Trophoblast cell (in vitro differentiated cells and primary cell): ENCODE data around the gene GOLGA6C.
"Not testable (repeated sequence)": the region's sequence is repeated elsewhere in the genome, so short reads cannot be mapped to it uniquely, and the experiment has no call there.

Source experiments
- DNase-seq, 2 donors: peaks; one replicate each; pipeline ENCODE4 v3.0.0-alpha.2; 2016
- H2AFZ ChIP-seq: 2 replicates; pipeline ENCODE4 v1.6.1; 2013; ENCODE audit warnings: low read length, moderate library complexity, mild to moderate bottlenecking; ENCODE audit not compliant: insufficient read depth, poor library complexity
- H2AK5ac ChIP-seq: 2 replicates; pipeline ENCODE4 v1.6.1; 2013; ENCODE audit warnings: mild to moderate bottlenecking, low read length
- H2BK120ac ChIP-seq: 2 replicates; pipeline ENCODE4 v1.6.1; 2013; ENCODE audit warnings: low read length, mild to moderate bottlenecking, moderate library complexity; ENCODE audit not compliant: insufficient read depth, poor library complexity
- H2BK12ac ChIP-seq: 2 replicates; pipeline ENCODE4 v1.6.1; 2013; ENCODE audit warnings: mild to moderate bottlenecking, low read length, moderate library complexity
- H2BK5ac ChIP-seq: 2 replicates; pipeline ENCODE4 v1.6.1; 2013; ENCODE audit warnings: low read length, low read depth, moderate library complexity, mild to moderate bottlenecking; ENCODE audit not compliant: poor library complexity
- H3K14ac ChIP-seq: 2 replicates; pipeline ENCODE4 v1.6.1; 2013; ENCODE audit warnings: mild to moderate bottlenecking, low read length
- H3K18ac ChIP-seq: 2 replicates; pipeline ENCODE4 v1.6.1; 2013; ENCODE audit warnings: mild to moderate bottlenecking, low read length
- H3K23ac ChIP-seq: 2 replicates; pipeline ENCODE4 v1.6.1; 2013; ENCODE audit warnings: low read length
- H3K27ac ChIP-seq: 2 replicates; pipeline ENCODE4 v1.5.1; 2013; ENCODE audit warnings: low read depth, mild to moderate bottlenecking, inconsistent platforms, low read length, moderate library complexity
- H3K27me3 ChIP-seq: 2 replicates; pipeline ENCODE4 v1.6.1; 2013; ENCODE audit warnings: inconsistent platforms, mild to moderate bottlenecking, low read length, moderate library complexity; ENCODE audit not compliant: insufficient read depth
- H3K36me3 ChIP-seq, 2 experiments: 1 replicate in 1 of 2; 2 replicates in 1 of 2; pipeline ENCODE4 v1.6.1; 2013; ENCODE audit warnings: low read length in 2 of 2, mild to moderate bottlenecking in 2 of 2, moderate library complexity in 1 of 2; ENCODE audit not compliant: insufficient read depth in 2 of 2, control insufficient read depth in 1 of 2
- H3K4ac ChIP-seq: 2 replicates; pipeline ENCODE4 v1.6.1; 2013; ENCODE audit warnings: low read depth, mild to moderate bottlenecking, low read length, moderate library complexity
- H3K4me1 ChIP-seq, 2 experiments: 1 replicate in 1 of 2; 2 replicates in 1 of 2; pipeline ENCODE4 v1.6.1; 2013; ENCODE audit warnings: low read length in 2 of 2, mild to moderate bottlenecking in 2 of 2, moderate library complexity in 1 of 2; ENCODE audit not compliant: insufficient read depth in 2 of 2, control insufficient read depth in 1 of 2
- H3K4me2 ChIP-seq: 2 replicates; pipeline ENCODE4 v1.6.1; 2013; ENCODE audit warnings: inconsistent platforms, mild to moderate bottlenecking, low read length, moderate library complexity
- H3K4me3 ChIP-seq: 2 replicates; pipeline ENCODE4 v1.5.1; 2013; ENCODE audit warnings: mild to moderate bottlenecking, low read depth, low read length, inconsistent platforms
- H3K79me1 ChIP-seq: one replicate; pipeline ENCODE4 v1.6.1; 2013; ENCODE audit warnings: low read length
- H3K79me2 ChIP-seq: 2 replicates; pipeline ENCODE4 v1.6.1; 2013; ENCODE audit warnings: low read length, mild to moderate bottlenecking; ENCODE audit not compliant: control insufficient read depth, insufficient read depth, poor library complexity
- H3K9ac ChIP-seq: 2 replicates; pipeline ENCODE4 v1.6.1; 2013; ENCODE audit warnings: mild to moderate bottlenecking, low read length
- H3K9me3 ChIP-seq: 2 replicates; pipeline ENCODE4 v1.6.1; 2013; ENCODE audit warnings: low read depth, mild to moderate bottlenecking, control low read depth, inconsistent platforms, low read length; ENCODE audit not compliant: insufficient read depth
- H4K12ac ChIP-seq: 2 replicates; pipeline ENCODE4 v1.6.1; 2013; ENCODE audit warnings: low read depth, mild to moderate bottlenecking, low read length, moderate library complexity
- H4K8ac ChIP-seq: 2 replicates; pipeline ENCODE4 v1.6.1; 2013; ENCODE audit warnings: low read depth, mild to moderate bottlenecking, low read length, moderate library complexity
- H4K91ac ChIP-seq: one replicate; pipeline ENCODE4 v1.6.1; 2013; ENCODE audit warnings: low read depth, mild to moderate bottlenecking, low read length, moderate library complexity
- WGBS: extraction: QIAGEN DNeasy Blood & Tissue Kit; methylation state at CpG from one replicate; pipeline ENCODE4 v1.1.7; 2013; ENCODE audit warnings: missing lambda C conversion rate; ENCODE audit not compliant: insufficient read length, insufficient coverage; ENCODE audit errors: extremely low coverage; 5-methylcytosine and 5-hydroxymethylcytosine counted together

The GOLGA6C gene

GRCh38 chr15:75284152-75284551, 26.0 kb downstream of the GOLGA6C start:
- DNase-seq, H2BK12ac ChIP-seq, H3K36me3 ChIP-seq, H3K18ac ChIP-seq, H2BK120ac ChIP-seq, H2AK5ac ChIP-seq, H3K9ac ChIP-seq, H3K79me1 ChIP-seq, H3K4ac ChIP-seq, H4K91ac ChIP-seq, H3K4me3 ChIP-seq, H3K4me2 ChIP-seq, H3K9me3 ChIP-seq, H2AFZ ChIP-seq, H2BK5ac ChIP-seq, H3K4me1 ChIP-seq, H3K27ac ChIP-seq, H3K79me2 ChIP-seq, H3K27me3 ChIP-seq, H3K23ac ChIP-seq, H4K12ac ChIP-seq, H3K14ac ChIP-seq, H4K8ac ChIP-seq: not testable (repeated sequence)
- WGBS, result no CpG with 5 or more reads among the region's 3 CpGs

- not testable (repeated sequence) for H3K36me3 ChIP-seq, H3K79me2 ChIP-seq
- WGBS, result no CpG with 5 or more reads among the region's 18 CpGs
Observed at GRCh38 chr15:75293660-75294059, 35.5 kb downstream of the GOLGA6C start.

GRCh38 chr15:75298541-75299310, 40.6 kb downstream of the GOLGA6C start:
- H4K12ac ChIP-seq, H3K23ac ChIP-seq, H2BK120ac ChIP-seq, H4K91ac ChIP-seq, H4K8ac ChIP-seq, H3K4me1 ChIP-seq, H2AK5ac ChIP-seq, H2AFZ ChIP-seq, H3K4me2 ChIP-seq, H3K14ac ChIP-seq, H3K18ac ChIP-seq, H2BK5ac ChIP-seq, H3K4ac ChIP-seq, H2BK12ac ChIP-seq, H3K4me3 ChIP-seq, H3K9ac ChIP-seq, H3K36me3 ChIP-seq, H3K79me1 ChIP-seq, DNase-seq, H3K27ac ChIP-seq, H3K79me2 ChIP-seq, H3K27me3 ChIP-seq, H3K9me3 ChIP-seq: not testable (repeated sequence)
- no CpG with 5 or more reads among the region's 13 CpGs for WGBS

More at GRCh38 chr15:75293660-75294059, 35.5 kb downstream of the GOLGA6C start:
- H3K4me3 ChIP-seq, H3K4ac ChIP-seq, H2BK12ac ChIP-seq, H4K8ac ChIP-seq, H3K4me1 ChIP-seq, H4K91ac ChIP-seq, H3K79me1 ChIP-seq, H2AK5ac ChIP-seq, H2AFZ ChIP-seq, H3K18ac ChIP-seq, H3K23ac ChIP-seq, H3K14ac ChIP-seq, DNase-seq, H2BK5ac ChIP-seq, H4K12ac ChIP-seq, H2BK120ac ChIP-seq, H3K27ac ChIP-seq, H3K27me3 ChIP-seq, H3K4me2 ChIP-seq, H3K9ac ChIP-seq, H3K9me3 ChIP-seq: not testable (repeated sequence)

- DNase-seq, H2AFZ ChIP-seq, H4K91ac ChIP-seq, H3K4me2 ChIP-seq, H3K27me3 ChIP-seq, H2BK5ac ChIP-seq, H3K14ac ChIP-seq, H3K36me3 ChIP-seq, H3K23ac ChIP-seq, H3K27ac ChIP-seq, H4K12ac ChIP-seq, H3K9ac ChIP-seq, H3K9me3 ChIP-seq, H3K4me3 ChIP-seq, H2BK12ac ChIP-seq, H4K8ac ChIP-seq, H3K79me1 ChIP-seq, H3K4ac ChIP-seq, H3K18ac ChIP-seq, H2BK120ac ChIP-seq, H2AK5ac ChIP-seq, H3K4me1 ChIP-seq, H3K79me2 ChIP-seq: not testable (repeated sequence)
- WGBS, result no CpG with 5 or more reads among the region's 6 CpGs
Observed at GRCh38 chr15:75299311-75299688, 41.2 kb downstream of the GOLGA6C start.
